Mucosa of gallbladder (tissue), 1 donor: ENCODE results near the gene SPATA31D3. TPM values are rescaled to one million over a fixed set of nuclear protein-coding genes. Genes with fewer than 3 reads are reported as not detected.
"Not testable (repeated sequence)": the region's sequence is repeated elsewhere in the genome, so short reads cannot be mapped to it uniquely, and the experiment has no call there.

Experiments
- DNase-seq: peaks from one replicate; pipeline ENCODE4 v3.0.0-alpha.2; 2020; ENCODE audit warnings: low spot score
- total RNA-seq: library from RNA; stranded (reverse); gene quantifications from one replicate; pipeline ENCODE4 v1.2.1, GENCODE V29; 2021
- donor health status: DM: no; HTN: no; CAD: no.

Gene SPATA31D3
- total RNA-seq, result not detected

DNA sequence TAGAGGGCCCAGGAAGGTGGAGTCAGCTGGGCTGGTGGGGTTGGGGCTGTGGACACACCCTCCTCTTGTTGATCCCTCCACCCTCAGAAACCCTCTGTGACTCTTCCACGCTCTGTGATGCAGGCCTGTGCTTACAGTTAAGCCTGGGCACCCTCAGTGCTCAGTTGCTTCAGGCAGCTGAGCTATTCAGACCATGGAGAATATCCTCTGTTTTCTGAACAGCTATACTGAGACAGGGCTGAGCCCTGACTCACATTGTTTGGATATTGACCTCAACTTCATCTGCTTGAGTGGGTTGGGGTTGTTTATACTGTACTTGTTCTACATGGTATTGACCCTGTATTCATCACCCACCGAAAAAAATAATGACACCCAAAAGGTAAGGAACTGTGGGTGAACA, at the start of gene SPATA31D3:
SPATA31D3 (plus strand) TSS at position 108 of the 400 bp plus-strand sequence; CDS start at position 194, 86 bp downstream.
- not testable (repeated sequence) for DNase-seq

DNA sequence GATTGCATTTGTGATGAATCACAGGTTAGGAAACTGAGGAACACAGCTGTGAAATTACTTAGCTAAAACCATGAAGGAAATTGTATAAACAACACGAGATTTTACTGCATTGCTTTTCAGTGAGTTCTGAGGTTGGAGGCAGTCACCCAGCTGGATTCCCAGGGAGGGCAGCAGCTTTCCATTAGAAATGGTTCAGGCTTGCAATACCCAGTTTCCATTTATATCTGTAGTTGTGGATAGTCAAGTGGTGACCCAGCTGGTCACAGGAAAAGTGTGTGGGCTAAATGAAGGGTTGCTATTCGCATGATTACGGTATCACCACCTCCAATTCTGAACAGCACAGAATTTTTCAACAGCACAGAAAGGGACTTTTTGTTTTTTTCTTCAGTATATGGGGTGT, 49.4 kb upstream of the SPATA31D3 start:
- DNase-seq, result no peak

- no peak for DNase-seq
Observed at GRCh38 chr9:81894891-81895290, 48.4 kb upstream of the SPATA31D3 start.

- no peak for DNase-seq
Observed at GRCh38 chr9:81896070-81896469, 47.2 kb upstream of the SPATA31D3 start.

GRCh38 chr9:81898851-81899250, 44.4 kb upstream of the SPATA31D3 start:
- DNase-seq, result no peak

DNA sequence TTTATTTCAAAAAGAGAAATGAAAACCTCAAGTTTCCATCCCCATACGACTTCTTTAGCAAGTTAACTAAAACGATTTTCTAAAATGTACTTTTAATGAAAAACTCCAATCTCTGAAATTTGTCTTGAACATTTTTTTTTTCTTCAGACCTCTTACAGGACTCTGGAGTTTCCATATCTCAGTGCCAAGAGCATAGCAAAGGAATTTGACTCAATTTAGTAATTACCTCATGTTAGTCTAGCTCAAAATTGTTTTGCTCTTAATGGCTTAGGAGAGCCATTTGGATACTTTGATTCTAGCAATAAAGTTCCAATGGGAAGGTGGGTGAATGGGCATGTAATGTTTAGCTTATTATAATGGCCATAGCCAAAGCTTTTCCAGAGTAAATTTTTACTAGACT, 41.1 kb upstream of the SPATA31D3 start:
- DNase-seq, result no peak

- DNase-seq, result no peak
Observed at GRCh38 chr9:81902626-81903025, 40.7 kb upstream of the SPATA31D3 start.

- DNase-seq, result no peak
Observed at GRCh38 chr9:81906671-81907070, 36.6 kb upstream of the SPATA31D3 start.

DNA sequence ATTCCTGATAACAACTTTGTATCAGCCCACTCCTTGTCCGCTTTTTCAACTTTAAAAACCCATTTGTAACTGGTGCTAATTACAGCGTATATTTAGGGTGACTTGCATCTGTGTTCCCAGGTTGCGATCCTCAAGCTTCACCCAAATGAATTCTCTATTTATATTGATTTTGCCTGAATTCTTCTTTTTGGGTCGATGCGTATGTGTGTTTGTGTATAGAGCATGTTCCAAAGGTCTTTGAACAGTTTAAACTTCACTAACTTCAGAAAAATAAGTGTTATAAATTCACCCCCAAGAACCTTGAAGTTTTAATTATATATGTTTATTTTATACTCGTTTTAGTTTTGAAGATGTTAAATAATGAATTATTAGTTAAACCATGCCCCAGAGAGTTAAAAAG, 31.2 kb upstream of the SPATA31D3 start:
- DNase-seq, result no peak

- no peak for DNase-seq
Observed at GRCh38 chr9:81915801-81916505, 27.3 kb upstream of the SPATA31D3 start.

GRCh38 chr9:81918507-81918906, 24.8 kb upstream of the SPATA31D3 start:
- not testable (repeated sequence) for DNase-seq

DNA sequence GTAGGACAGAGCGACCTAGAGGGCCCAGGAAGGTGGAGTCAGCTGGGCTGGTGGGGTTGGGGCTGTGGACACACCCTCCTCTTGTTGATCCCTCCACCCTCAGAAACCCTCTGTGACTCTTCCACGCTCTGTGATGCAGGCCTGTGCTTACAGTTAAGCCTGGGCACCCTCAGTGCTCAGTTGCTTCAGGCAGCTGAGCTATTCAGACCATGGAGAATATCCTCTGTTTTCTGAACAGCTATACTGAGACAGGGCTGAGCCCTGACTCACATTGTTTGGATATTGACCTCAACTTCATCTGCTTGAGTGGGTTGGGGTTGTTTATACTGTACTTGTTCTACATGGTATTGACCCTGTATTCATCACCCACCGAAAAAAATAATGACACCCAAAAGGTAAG, 15.0 kb upstream of the SPATA31D3 start, which contains the start of gene SPATA31D4:
SPATA31D4 (plus strand) TSS at position 124 of the 400 bp plus-strand sequence; CDS start at position 210, 86 bp downstream.
- not testable (repeated sequence) for DNase-seq

- DNase-seq, result not testable (repeated sequence)
Observed at GRCh38 chr9:81930147-81930546, 13.2 kb upstream of the SPATA31D3 start.

DNA sequence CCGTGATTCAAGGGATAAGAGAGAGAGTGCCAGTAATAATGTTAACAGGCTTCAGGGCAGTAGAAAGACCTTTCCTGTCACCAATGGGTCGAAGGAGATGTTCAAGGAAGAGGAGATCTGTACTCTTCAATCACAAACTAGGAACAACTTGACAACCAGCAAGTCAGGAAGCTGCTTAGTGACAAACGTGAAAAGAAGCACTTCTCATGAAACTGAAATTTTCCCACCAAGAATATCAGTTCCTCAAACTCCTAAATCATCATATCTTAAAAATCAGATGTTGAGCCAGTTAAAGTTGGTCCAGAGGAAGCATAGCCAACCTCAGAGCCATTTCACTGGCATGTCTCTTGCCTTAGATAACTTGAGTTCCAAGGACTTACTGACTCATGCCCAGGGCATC, 9.8 kb upstream of the SPATA31D3 start:
- DNase-seq, result not testable (repeated sequence)

GRCh38 chr9:81948650-81949049, 5.3 kb downstream of the SPATA31D3 start:
- DNase-seq, result not testable (repeated sequence)

DNA sequence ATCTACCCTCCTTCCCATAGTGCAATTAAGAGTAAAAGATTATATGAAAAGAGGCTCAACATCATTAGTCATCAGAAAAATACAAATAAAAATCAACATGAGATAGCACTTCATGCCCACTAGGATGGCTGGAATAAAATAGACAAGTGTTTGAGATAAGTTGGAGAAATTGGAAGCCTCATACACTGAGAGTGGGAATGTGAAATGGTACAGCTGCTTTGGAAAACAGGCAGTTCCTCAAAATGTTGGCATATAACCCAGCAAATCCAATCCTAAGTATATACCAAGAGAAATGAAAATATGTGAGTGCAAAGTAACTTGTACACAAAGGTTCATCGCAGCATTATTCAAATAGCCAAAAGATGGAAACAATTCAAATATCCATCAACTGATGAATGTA, 9.8 kb downstream of the SPATA31D3 start:
- no peak for DNase-seq

- DNase-seq, result no peak
Observed at GRCh38 chr9:81955625-81956024, 12.3 kb downstream of the SPATA31D3 start.

GRCh38 chr9:81964218-81965171, 21.2 kb downstream of the SPATA31D3 start:
- no peak for DNase-seq

DNA sequence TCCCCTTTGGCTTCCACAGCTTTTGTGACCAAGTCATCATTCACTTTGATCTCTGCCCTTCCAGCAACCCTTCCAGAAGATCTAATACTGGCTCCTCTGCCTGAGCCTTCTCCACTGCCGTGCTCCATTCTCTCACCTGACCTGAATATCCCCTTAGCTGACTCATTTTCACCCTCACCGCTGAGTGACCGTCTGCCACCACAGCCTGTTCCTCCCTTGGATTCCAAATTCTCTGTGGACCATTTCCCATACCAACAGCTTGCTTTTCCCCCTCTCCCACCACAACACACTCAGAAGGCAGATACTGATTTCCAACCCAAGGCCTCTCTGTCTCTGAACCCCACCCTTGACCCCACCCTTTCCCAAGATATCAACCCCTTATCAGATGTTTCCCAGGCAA, 24.7 kb downstream of the SPATA31D3 start:
- DNase-seq, result no peak

GRCh38 chr9:81969971-81970370, 26.7 kb downstream of the SPATA31D3 start:
- no peak for DNase-seq

- no peak for DNase-seq
Observed at GRCh38 chr9:81971727-81972126, 28.4 kb downstream of the SPATA31D3 start.

GRCh38 chr9:81974764-81975163, 31.5 kb downstream of the SPATA31D3 start:
- no peak for DNase-seq

DNA sequence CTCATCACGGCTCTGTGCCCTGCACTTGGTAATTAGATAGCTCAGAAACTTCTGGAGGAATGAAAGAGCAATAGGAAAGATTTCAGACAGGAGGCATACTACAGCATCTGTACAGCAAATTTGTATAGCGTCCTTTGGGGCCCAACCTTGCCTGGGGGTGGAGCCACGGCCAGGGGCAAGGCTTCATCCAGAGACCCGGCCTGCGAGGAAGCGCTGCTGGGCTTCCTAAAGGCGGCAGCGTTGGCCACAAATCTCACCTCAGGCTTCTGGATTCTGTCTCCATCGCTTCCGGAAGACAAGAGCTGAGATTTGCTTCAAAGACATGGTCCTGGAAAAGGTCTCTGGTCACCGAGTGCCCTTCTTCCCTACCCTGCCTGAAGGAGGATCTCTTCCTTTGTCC, 33.1 kb downstream of the SPATA31D3 start:
- no peak for DNase-seq
